Measurements from ENCODE around the gene NTRK2. TPM values are rescaled to one million over a fixed set of nuclear protein-coding genes. Genes with fewer than 3 reads are reported as not detected.

Gene NTRK2
- total and polyA plus RNA-seq, 4 donors, result 0.26 to 1.4 (median 0.56) TPM

- WGBS, result 86% methylated on average over 1 of the region's 1 CpG
- H3K4me3 ChIP-seq (ENCODE audit: low read depth in 1 of 3, low read length in 3 of 3), result no peak overlapping the region
- H3K4me1 ChIP-seq (ENCODE audit: control insufficient read depth in 4 of 4, insufficient read depth in 4 of 4, low read length in 3 of 4), result no peaks in the 10 kb centered on the region
- DNase-seq (ENCODE audit: low spot score), result no peak
- TF ChIP-seq GABPA (IDR thresholded peaks at IDR 0.05 in 1 of 2, conservative IDR thresholded peaks at IDR 0.05 in 1 of 2) (no peak), JUND (IDR thresholded peaks at IDR 0.05) (no peak), SP1 (IDR thresholded peaks at IDR 0.05) (no peak), EGR1 (IDR thresholded peaks at IDR 0.05; ENCODE audit: low read depth in 2 of 2) (no peak), TAF1 (conservative IDR thresholded peaks at IDR 0.05) (no peak), RAD21 (IDR thresholded peaks at IDR 0.05) (no peak), REST (IDR thresholded peaks at IDR 0.05) (no peak)
- TF ChIP-seq, protein P1, sequence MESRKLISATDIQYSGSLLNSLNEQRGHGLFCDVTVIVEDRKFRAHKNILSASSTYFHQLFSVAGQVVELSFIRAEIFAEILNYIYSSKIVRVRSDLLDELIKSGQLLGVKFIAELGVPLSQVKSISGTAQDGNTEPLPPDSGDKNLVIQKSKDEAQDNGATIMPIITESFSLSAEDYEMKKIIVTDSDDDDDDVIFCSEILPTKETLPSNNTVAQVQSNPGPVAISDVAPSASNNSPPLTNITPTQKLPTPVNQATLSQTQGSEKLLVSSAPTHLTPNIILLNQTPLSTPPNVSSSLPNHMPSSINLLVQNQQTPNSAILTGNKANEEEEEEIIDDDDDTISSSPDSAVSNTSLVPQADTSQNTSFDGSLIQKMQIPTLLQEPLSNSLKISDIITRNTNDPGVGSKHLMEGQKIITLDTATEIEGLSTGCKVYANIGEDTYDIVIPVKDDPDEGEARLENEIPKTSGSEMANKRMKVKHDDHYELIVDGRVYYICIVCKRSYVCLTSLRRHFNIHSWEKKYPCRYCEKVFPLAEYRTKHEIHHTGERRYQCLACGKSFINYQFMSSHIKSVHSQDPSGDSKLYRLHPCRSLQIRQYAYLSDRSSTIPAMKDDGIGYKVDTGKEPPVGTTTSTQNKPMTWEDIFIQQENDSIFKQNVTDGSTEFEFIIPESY (IDR thresholded peaks at IDR 0.05), result no peak
- TF ChIP-seq, protein P2, sequence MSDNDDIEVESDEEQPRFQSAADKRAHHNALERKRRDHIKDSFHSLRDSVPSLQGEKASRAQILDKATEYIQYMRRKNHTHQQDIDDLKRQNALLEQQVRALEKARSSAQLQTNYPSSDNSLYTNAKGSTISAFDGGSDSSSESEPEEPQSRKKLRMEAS (IDR thresholded peaks at IDR 0.05), result no peak
- TF ChIP-seq, protein P3, sequence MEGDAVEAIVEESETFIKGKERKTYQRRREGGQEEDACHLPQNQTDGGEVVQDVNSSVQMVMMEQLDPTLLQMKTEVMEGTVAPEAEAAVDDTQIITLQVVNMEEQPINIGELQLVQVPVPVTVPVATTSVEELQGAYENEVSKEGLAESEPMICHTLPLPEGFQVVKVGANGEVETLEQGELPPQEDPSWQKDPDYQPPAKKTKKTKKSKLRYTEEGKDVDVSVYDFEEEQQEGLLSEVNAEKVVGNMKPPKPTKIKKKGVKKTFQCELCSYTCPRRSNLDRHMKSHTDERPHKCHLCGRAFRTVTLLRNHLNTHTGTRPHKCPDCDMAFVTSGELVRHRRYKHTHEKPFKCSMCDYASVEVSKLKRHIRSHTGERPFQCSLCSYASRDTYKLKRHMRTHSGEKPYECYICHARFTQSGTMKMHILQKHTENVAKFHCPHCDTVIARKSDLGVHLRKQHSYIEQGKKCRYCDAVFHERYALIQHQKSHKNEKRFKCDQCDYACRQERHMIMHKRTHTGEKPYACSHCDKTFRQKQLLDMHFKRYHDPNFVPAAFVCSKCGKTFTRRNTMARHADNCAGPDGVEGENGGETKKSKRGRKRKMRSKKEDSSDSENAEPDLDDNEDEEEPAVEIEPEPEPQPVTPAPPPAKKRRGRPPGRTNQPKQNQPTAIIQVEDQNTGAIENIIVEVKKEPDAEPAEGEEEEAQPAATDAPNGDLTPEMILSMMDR (IDR thresholded peaks at IDR 0.05; ENCODE audit: low read depth, low read length, missing input control), result no peak
- no peak overlapping the region for H3K27ac ChIP-seq (ENCODE audit: low read depth in 1 of 2, low read length in 2 of 2)
- H3K9me3 ChIP-seq (ENCODE audit: control insufficient read depth in 4 of 4, low read length in 3 of 4), result no peaks in the 10 kb centered on the region
- H3K9ac ChIP-seq (ENCODE audit: low read depth in 1 of 2, low read length in 2 of 2), result no peak overlapping the region
- H3K27me3 ChIP-seq (ENCODE audit: control insufficient read depth in 4 of 4, insufficient read depth in 4 of 4, low read length in 3 of 4), result no peaks in the 10 kb centered on the region
- no peaks in the 10 kb centered on the region for H3K36me3 ChIP-seq (ENCODE audit: control insufficient read depth in 4 of 4, insufficient read depth in 3 of 4, low read depth in 1 of 4, low read length in 3 of 4)
These were observed 309.1 kb downstream of the NTRK2 start for GRCh38 chr9:84978661-84979060.

DNA sequence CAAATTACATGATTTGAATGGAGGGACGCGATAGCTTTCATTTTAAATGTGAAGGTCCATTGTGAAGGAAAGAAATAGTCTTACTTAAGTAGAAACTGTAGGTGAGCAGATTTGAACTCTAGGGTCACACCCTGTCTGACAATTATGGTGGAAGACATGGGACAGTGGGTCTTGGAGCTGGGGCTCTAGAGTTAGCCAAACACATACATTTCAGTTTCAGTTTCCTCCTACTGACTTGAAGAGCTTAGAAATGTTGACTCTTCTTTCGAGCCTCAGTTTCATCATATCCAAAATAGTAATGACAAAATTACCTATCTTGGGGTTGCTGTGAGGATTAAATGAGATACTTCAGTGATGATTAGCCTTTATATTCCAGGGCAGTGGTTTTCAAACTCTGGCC is 314.2 kb downstream of the NTRK2 start:
- no peaks in the 10 kb centered on the region for H3K4me1 ChIP-seq (ENCODE audit: control insufficient read depth in 4 of 4, insufficient read depth in 4 of 4, low read length in 3 of 4)
- H3K4me3 ChIP-seq (ENCODE audit: low read depth in 1 of 3, low read length in 3 of 3), result no peak overlapping the region
- 90% methylated on average over 3 of the region's 3 CpGs for WGBS
- H3K9me3 ChIP-seq (ENCODE audit: control insufficient read depth in 4 of 4, low read length in 3 of 4), result no peaks in the 10 kb centered on the region
- no peaks in the 10 kb centered on the region for H3K36me3 ChIP-seq (ENCODE audit: control insufficient read depth in 4 of 4, insufficient read depth in 3 of 4, low read depth in 1 of 4, low read length in 3 of 4)
- no peak overlapping the region for H3K9ac ChIP-seq (ENCODE audit: low read depth in 1 of 2, low read length in 2 of 2)
- no peak for TF ChIP-seq HNF4G (IDR thresholded peaks at IDR 0.05)
- no peak for TF ChIP-seq JUND (IDR thresholded peaks at IDR 0.05)
- TF ChIP-seq RAD21 (IDR thresholded peaks at IDR 0.05), result no peak
- no peak for DNase-seq (ENCODE audit: low spot score)
- H3K27me3 ChIP-seq (ENCODE audit: control insufficient read depth in 4 of 4, insufficient read depth in 4 of 4, low read length in 3 of 4), result no peaks in the 10 kb centered on the region
- no peak overlapping the region for H3K27ac ChIP-seq (ENCODE audit: low read depth in 1 of 2, low read length in 2 of 2)
